RPMI8226 (cell line): ENCODE data around the gene UPF2.

Experiments
- DNase-seq: peaks from one replicate; pipeline ENCODE4 v3.0.0-alpha.2; 2015

The UPF2 gene

DNA sequence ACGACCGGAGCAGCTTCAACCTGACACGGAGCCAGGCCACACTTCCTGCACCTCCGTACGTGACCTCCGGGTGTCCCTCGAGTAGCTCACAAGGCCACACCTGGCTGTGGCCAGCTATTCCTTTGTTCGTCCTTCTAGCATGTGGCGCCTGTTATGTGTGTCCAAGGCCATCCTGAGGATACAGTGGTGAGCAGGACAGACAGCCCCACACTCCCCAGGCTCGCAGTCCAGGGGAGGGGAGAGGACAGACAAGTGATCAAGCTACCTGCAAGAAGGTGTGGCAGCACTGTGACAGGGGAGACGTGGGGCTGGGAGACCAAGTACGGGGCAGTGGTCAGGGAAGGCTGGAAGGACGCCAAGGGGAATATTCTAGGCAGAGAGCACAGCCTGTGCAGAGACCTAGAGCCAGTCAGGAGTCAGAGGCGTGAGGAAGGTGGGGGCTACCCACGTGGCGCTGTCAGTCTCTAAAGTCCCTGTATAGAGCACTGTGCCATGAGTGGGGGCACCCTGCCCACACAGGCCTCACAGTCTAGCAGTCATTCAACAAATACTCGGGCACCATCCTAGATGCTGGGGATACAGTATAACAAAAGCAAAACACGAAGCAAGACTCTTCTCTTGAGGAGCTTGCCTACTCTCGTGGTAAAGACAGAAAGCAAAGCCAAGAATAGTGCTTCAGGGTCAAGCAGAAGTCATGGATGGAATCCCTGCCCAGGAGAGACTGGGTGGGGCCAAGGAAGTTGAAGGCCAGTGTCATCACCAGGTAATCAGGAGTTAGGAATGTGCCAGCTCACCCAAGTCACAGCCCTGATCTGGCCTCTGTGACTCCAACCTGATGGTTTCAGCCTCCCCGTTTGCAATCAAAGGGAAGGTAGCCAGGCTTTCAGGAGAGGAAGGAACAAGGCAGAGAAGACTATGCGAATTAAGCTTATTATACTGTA is 160.9 kb downstream of the UPF2 start:
- no peak for DNase-seq

DNA sequence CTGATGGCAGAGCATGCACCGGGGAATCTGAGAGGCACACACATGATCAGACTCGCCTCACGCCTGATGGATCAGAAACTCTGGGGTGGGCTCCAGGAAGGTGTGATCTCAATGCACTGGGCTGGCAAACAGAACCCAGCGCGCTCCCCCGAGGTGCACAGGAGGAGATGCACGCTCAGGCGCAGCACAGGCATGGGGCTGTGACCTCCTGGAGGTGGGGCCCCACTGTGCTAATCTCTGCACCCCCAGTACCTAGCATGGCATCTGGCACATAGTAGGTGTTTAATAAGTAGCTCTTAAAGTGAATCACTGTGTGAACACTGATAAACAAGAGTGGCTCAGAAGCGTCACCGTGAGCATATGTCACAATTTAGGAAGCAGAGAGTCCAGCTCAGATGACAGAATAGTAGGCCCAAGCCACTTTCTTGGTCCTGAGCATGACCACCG is 161.6 kb downstream of the UPF2 start:
- no peak for DNase-seq

- DNase-seq = no peak
These were observed 162.2 kb downstream of the UPF2 start for GRCh38 chr10:11880151-11881029.

DNA sequence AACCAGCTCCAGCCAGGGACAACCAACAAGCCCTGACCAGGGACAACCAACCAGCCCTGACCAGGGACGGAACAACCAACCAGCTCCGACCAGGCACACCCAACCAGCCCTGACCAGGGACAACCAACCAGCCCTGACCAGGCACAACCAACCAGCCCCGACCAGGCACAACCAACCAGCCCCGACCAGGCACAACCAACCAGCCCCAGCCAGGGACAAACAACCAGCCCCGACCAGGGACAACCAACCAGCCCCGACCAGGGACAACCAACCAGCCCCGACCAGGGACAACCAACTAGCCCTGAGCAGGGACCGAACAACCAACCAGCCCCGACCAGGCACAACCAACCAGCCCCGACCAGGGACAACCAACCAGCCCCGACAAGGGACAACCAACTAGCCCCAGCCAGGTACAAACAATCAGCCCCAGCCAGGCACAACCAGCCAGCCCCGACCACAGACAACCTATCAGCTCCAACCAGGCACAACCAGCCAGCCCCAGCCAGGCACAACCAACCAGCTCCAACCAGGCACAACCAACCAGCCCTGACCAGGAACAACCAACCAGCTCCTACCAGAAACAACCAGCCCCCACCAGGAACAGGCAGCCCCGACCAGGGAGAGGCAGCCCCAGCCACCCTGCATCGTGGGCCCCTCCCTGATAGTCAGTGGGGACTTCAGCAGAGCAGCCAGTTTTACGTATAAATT is 163.1 kb downstream of the UPF2 start:
- DNase-seq = no peak

- DNase-seq = no peak
These were observed 163.8 kb downstream of the UPF2 start for GRCh38 chr10:11878776-11879175.

DNA sequence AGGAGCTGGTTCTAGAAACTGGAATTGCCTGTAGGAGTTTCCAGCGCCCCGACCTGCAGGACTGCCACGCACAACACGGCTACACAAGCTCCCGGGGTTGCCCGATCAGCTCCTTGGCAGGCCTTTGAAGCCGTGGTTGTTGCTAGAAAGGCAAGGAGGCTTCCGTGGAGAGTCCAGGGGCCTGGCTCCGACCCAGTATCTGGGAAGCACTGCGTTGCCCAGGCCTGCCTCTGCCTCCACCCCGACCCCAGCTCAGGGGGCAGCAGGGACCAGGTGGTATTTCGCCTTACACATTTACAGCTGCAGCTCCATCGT is 165.1 kb downstream of the UPF2 start:
- no peak for DNase-seq

DNA sequence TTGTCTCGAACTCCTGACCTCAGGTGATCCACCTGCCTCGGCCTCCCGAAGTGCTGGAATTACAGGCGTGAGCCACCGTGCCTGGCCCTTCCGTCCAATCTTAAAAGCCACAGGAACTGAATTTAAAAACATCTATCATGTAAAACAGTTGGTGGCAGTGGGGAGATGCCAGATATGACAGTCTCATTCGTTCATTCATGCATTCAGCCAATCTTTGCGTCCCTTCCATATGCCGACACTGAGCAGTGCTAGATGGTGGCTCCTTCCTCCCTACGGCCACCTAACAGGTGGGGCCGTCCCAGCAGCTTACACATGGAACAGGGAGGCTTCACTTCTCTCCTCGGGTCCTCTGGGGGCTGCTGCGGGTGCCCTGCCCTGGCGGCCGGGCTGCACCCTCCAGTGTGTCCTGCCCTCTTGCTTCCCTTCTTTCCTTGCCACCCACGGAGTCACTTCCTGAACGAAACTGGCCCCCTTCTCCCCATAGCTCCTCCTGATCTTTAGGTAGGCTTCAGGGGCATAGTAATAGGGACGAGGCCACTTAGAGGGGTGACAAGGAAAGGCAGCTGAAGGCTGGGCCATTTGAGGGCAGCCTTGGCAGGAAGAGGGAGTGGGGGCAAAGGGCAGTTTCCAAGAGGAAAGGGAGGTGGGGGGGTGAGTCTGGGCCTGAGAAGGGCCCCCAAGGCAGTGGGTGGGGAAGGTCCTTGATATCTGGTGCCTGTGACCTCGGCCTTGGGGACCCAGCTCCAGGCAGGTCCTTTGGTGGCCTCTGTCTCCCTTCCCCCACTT is 165.6 kb downstream of the UPF2 start:
- no peak for DNase-seq

- DNase-seq = no peak
These were observed 166.3 kb downstream of the UPF2 start for GRCh38 chr10:11876324-11876723.

- DNase-seq = no peak
These were observed 166.9 kb downstream of the UPF2 start for GRCh38 chr10:11875494-11876281.

GRCh38 chr10:11874568-11875493 is 167.8 kb downstream of the UPF2 start:
- no peak for DNase-seq

- no peak for DNase-seq
These were observed 171.1 kb downstream of the UPF2 start for GRCh38 chr10:11871466-11871865.

- no peak for DNase-seq
These were observed 171.7 kb downstream of the UPF2 start for GRCh38 chr10:11870900-11871400.

GRCh38 chr10:11870461-11870780 is 172.2 kb downstream of the UPF2 start:
- no peak for DNase-seq
